Measurements from ENCODE around the gene CHMP1B. TPM values are rescaled to one million over a fixed set of nuclear protein-coding genes. Genes with fewer than 3 reads are reported as not detected.

The CHMP1B gene
- total and polyA plus RNA-seq, 9 of the 15 experiments (the other 6 are each of a cell fraction or from before 2014, with no cell fraction given): 12.3 to 29.9 (median 19.0) TPM

- TF ChIP-seq MLX (CRISPR knock-in tag; conservative IDR thresholded peaks at IDR 0.05) (no peak), NFATC3 (IDR thresholded peaks at IDR 0.05) (no peak), NCOA4 (IDR thresholded peaks at IDR 0.05; ENCODE audit: partially characterized antibody) (no peak), HDAC8 (tag; IDR thresholded peaks at IDR 0.05) (no peak), ZNF512 (tag; IDR thresholded peaks at IDR 0.05) (no peak), PBX2 (CRISPR knock-in tag; IDR thresholded peaks at IDR 0.05; ENCODE audit: low read depth) (no peak), PBX2 (tag; conservative IDR thresholded peaks at IDR 0.05; ENCODE audit: low read depth) (peak; percentile 70), ARHGAP35 (IDR thresholded peaks at IDR 0.05; ENCODE audit: partially characterized antibody) (no peak), CAMTA2 (CRISPR knock-in tag; conservative IDR thresholded peaks at IDR 0.05) (no peak), CLOCK (CRISPR knock-in tag; IDR thresholded peaks at IDR 0.05; ENCODE audit: borderline replicate concordance) (no peak), TRIM24 (IDR thresholded peaks at IDR 0.05) (peak in 1 of 2 experiments; percentile 21; a peak in 2 of 4 replicates), NR4A1 (CRISPR knock-in tag; IDR thresholded peaks at IDR 0.05) (no peak), NR4A1 (tag; IDR thresholded peaks at IDR 0.05) (no peak), KLF16 (IDR thresholded peaks at IDR 0.05) (no peak), ZNF444 (CRISPR knock-in tag; IDR thresholded peaks at IDR 0.05) (no peak), NFE2L1 (tag; IDR thresholded peaks at IDR 0.05; ENCODE audit: borderline replicate concordance, low read depth) (peak; percentile 84), SFPQ (IDR thresholded peaks at IDR 0.05; ENCODE audit: low read depth, low read length) (no peak), CHCHD3 (CRISPR knock-in tag; IDR thresholded peaks at IDR 0.05) (no peak), ARID1B (IDR thresholded peaks at IDR 0.05) (peak; percentile 77)
These were observed 6.1 kb downstream of the CHMP1B start (continued) for GRCh38 chr18:11857177-11857887.
